ENCODE data around the gene HTRA1.

The HTRA1 gene

DNA sequence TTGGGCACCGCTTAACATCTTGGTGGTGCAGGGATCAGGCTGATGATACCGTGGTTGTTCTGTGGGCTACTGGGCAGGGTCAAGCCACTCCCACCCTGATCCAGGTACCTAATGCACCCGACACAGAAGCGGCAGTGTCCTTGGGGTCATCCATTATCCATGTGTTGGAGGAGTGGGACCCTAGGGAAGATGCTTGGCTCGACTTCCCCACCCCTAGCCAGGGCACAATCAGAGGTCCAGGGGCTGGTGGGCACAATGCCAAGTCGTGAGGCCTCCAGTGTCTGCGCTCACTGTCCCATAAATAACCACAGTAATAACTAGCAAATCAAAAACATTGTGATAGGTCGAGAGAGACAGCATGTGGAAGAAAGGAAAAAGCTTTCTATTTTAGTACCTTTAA is 37.7 kb downstream of the HTRA1 start:
- no peak for DNase-seq (ENCODE audit: low read depth)
- Histone ChIP-seq H3K4me1 (ENCODE audit: control insufficient read depth, insufficient read depth, low read length) (peaks cover 43% of the 10 kb centered on the region), H3K4me3 (ENCODE audit: low read length) (no peak overlapping the region), H3K27me3 (replicated peaks; ENCODE audit: control insufficient read depth, insufficient read depth, low read length) (no peaks in the 10 kb centered on the region), H3K36me3 (ENCODE audit: control insufficient read depth, insufficient read depth, low read length, severe bottlenecking) (peaks cover 21% of the 10 kb centered on the region), H3K9me3 (ENCODE audit: control insufficient read depth, low read length) (no peaks in the 10 kb centered on the region), H3K9ac (ENCODE audit: low read length) (peak overlapping the region; percentile 64)

- Histone ChIP-seq H3K4me1 (ENCODE audit: control insufficient read depth, insufficient read depth, low read length) (peaks cover 42% of the 10 kb centered on the region), H3K27me3 (replicated peaks; ENCODE audit: control insufficient read depth, insufficient read depth, low read length) (no peaks in the 10 kb centered on the region), H3K9me3 (ENCODE audit: control insufficient read depth, low read length) (no peaks in the 10 kb centered on the region), H3K4me3 (ENCODE audit: low read length) (no peak overlapping the region), H3K9ac (ENCODE audit: low read length) (peak overlapping the region; percentile 64), H3K36me3 (ENCODE audit: control insufficient read depth, insufficient read depth, low read length, severe bottlenecking) (peaks cover 21% of the 10 kb centered on the region)
- peak; percentile 85 for DNase-seq (ENCODE audit: low read depth)
These were observed 38.2 kb downstream of the HTRA1 start for GRCh38 chr10:122499491-122499941.

GRCh38 chr10:122500194-122500593 is 38.8 kb downstream of the HTRA1 start:
- Histone ChIP-seq H3K4me1 (ENCODE audit: control insufficient read depth, insufficient read depth, low read length) (peaks cover 39% of the 10 kb centered on the region), H3K9me3 (ENCODE audit: control insufficient read depth, low read length) (no peaks in the 10 kb centered on the region), H3K27me3 (replicated peaks; ENCODE audit: control insufficient read depth, insufficient read depth, low read length) (no peaks in the 10 kb centered on the region), H3K4me3 (ENCODE audit: low read length) (no peak overlapping the region), H3K36me3 (ENCODE audit: control insufficient read depth, insufficient read depth, low read length, severe bottlenecking) (peaks cover 21% of the 10 kb centered on the region), H3K9ac (ENCODE audit: low read length) (no peak overlapping the region)
- DNase-seq (ENCODE audit: low read depth): no peak

DNA sequence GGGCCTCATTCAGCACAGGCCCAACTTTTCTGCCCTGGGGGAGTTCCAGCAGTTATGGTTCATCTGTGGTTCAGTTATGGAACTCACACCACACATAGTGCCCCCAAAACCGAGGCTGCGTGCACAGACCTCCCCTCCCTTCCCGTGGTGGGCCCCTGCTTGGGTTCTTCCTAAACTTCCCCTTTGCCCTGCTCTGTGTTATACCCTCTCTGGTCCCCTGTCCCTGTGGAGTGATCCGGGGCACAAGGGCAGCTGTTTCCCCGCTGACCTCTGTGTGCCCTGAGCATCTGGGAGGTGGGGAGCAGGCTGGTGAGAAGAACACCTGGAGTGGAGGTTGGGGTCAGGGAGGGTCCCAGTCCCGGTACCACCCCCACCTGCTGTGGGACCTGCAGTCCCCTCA is 39.4 kb downstream of the HTRA1 start:
- DNase-seq (ENCODE audit: low read depth): no peak
- H3K4me1 ChIP-seq (ENCODE audit: control insufficient read depth, insufficient read depth, low read length): peaks cover 35% of the 10 kb centered on the region
- H3K36me3 ChIP-seq (ENCODE audit: control insufficient read depth, insufficient read depth, low read length, severe bottlenecking): peaks cover 21% of the 10 kb centered on the region
- H3K9ac ChIP-seq (ENCODE audit: low read length): no peak overlapping the region
- H3K27me3 ChIP-seq (replicated peaks; ENCODE audit: control insufficient read depth, insufficient read depth, low read length): no peaks in the 10 kb centered on the region
- H3K4me3 ChIP-seq (ENCODE audit: low read length): no peak overlapping the region
- no peaks in the 10 kb centered on the region for H3K9me3 ChIP-seq (ENCODE audit: control insufficient read depth, low read length)

GRCh38 chr10:122503012-122503411 is 41.7 kb downstream of the HTRA1 start:
- peaks cover 41% of the 10 kb centered on the region for H3K36me3 ChIP-seq (ENCODE audit: control insufficient read depth, insufficient read depth, low read length, severe bottlenecking)
- DNase-seq (ENCODE audit: low read depth): no peak
- no peaks in the 10 kb centered on the region for H3K27me3 ChIP-seq (replicated peaks; ENCODE audit: control insufficient read depth, insufficient read depth, low read length)
- no peaks in the 10 kb centered on the region for H3K9me3 ChIP-seq (ENCODE audit: control insufficient read depth, low read length)
- H3K9ac ChIP-seq (ENCODE audit: low read length): no peak overlapping the region
- no peak overlapping the region for H3K4me3 ChIP-seq (ENCODE audit: low read length)
- H3K4me1 ChIP-seq (ENCODE audit: control insufficient read depth, insufficient read depth, low read length): peaks cover 32% of the 10 kb centered on the region

DNA sequence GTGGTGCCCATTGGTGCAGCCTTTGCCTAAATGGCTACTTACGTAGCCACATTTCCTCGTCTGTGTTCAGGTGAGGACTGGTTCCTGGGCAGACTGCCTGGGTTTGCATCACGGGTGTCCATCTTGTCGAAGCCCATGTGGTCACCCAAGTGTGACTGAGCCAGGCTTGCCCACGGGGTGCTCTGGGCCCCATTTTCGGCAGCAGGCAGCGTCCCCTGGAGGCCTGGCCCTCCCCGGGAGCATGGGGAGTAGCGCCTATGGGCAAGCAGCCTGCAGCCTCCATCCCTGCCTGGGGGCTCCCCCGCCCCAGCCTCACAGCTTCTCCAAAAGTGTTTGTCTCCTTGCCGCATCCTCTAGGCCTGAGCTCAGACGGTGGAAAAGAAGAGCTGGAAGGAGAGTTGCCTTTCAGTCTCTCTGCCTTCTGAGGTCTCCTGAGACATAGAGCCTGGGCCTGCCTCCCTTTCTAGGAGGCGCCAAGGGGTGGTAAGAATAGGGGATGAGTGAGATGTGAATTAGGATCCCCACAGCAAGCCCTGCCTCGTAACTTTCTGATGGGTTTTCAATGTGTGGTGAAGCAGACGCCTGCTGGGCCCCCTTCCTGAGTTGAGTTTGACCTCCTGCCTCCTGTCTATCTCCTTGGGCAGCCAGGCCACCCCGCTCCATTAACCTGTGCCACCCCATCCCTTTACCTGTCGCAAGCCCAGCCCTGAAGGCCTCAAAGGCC is 42.7 kb downstream of the HTRA1 start:
- Histone ChIP-seq H3K4me3 (ENCODE audit: low read length) (no peak overlapping the region), H3K36me3 (ENCODE audit: control insufficient read depth, insufficient read depth, low read length, severe bottlenecking) (peaks cover 52% of the 10 kb centered on the region), H3K4me1 (ENCODE audit: control insufficient read depth, insufficient read depth, low read length) (peaks cover 21% of the 10 kb centered on the region), H3K9me3 (ENCODE audit: control insufficient read depth, low read length) (no peaks in the 10 kb centered on the region), H3K27me3 (replicated peaks; ENCODE audit: control insufficient read depth, insufficient read depth, low read length) (no peaks in the 10 kb centered on the region), H3K9ac (ENCODE audit: low read length) (peak overlapping the region; percentile 20)
- no peak for DNase-seq (ENCODE audit: low read depth)

DNA sequence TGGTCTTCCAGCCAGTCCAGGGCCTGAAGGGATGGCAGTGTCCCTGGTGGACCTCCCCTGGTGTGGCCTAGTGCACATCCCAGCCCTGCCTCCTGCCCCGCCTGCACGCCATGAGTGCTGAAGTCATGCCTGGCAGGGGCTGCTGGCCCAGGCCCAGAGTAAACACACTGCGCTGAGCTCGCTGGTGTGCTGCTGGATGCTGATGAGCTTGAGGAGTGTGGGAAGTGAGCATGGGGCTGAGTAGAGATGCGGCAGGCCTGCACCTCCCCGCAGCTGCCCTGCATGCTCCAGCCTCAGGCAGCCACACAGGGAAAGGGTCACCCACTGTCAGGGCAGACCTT is 43.2 kb downstream of the HTRA1 start:
- Histone ChIP-seq H3K36me3 (ENCODE audit: control insufficient read depth, insufficient read depth, low read length, severe bottlenecking) (peaks cover 57% of the 10 kb centered on the region), H3K4me1 (ENCODE audit: control insufficient read depth, insufficient read depth, low read length) (peaks cover 16% of the 10 kb centered on the region), H3K9ac (ENCODE audit: low read length) (no peak overlapping the region), H3K9me3 (ENCODE audit: control insufficient read depth, low read length) (no peaks in the 10 kb centered on the region), H3K4me3 (ENCODE audit: low read length) (no peak overlapping the region), H3K27me3 (replicated peaks; ENCODE audit: control insufficient read depth, insufficient read depth, low read length) (no peaks in the 10 kb centered on the region)
- peak; percentile 93 for DNase-seq (ENCODE audit: low read depth)

DNA sequence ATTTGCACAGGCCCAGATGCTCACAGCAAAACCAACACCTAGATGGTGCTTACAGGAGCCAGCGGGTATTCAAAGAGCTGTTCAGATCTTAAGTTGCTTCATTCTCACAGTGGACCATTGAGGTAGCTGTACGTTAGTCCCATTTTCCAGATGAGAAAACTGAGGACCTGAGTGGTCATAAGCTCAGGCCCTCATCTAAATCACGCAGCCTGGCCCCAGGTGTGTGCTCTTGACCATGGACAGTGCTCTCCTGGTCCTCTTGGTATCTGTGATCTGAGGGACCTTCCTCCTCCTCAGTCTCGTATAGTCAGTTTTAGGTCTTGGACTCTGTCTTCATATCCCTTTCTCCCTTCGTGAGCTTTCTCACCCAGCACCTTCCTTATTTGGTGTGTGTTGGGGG is 43.7 kb downstream of the HTRA1 start:
- no peak for DNase-seq (ENCODE audit: low read depth)
- Histone ChIP-seq H3K9me3 (ENCODE audit: control insufficient read depth, low read length) (no peaks in the 10 kb centered on the region), H3K4me1 (ENCODE audit: control insufficient read depth, insufficient read depth, low read length) (peaks cover 13% of the 10 kb centered on the region), H3K9ac (ENCODE audit: low read length) (no peak overlapping the region), H3K4me3 (ENCODE audit: low read length) (no peak overlapping the region), H3K36me3 (ENCODE audit: control insufficient read depth, insufficient read depth, low read length, severe bottlenecking) (peaks cover 61% of the 10 kb centered on the region), H3K27me3 (replicated peaks; ENCODE audit: control insufficient read depth, insufficient read depth, low read length) (no peaks in the 10 kb centered on the region)

DNA sequence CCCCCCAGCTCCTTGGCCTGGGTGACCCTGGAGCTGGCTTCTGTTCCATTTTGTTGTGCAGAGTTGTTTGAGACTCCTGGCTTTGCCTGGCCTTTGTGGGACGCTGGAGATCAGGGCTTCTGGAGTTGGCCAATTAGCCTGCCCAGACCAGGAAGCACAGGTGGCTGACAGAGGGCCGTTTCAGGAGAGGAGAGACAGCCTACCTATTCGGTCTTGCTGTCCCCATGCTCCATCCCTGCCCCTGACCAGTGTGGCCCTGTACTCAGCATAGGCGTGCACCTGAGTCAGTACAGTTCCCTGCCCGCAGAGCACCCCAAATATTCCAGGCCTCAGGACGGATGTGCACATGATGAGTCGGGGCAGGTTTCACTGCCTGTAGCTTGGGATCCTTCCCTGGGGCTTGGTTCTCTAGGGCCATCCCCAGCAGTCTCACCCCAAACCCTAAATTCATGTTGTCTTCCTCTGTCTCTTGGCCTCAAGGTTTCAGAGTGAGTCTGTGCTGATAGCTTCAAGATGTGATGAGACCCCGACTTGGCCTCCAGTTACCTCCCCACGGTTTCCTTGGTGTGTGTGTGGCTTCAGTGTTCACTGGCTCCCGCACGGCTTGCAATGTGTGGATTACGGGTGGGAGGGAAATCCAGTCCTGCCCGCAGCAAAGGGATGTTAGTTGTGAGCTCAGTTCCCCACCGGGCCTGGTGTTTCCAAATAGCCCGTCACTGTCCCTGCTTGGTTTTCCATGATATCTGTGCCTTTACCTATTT is 44.7 kb downstream of the HTRA1 start:
- no peak for DNase-seq (ENCODE audit: low read depth)
- Histone ChIP-seq H3K4me1 (ENCODE audit: control insufficient read depth, insufficient read depth, low read length) (peaks cover 8% of the 10 kb centered on the region), H3K36me3 (ENCODE audit: control insufficient read depth, insufficient read depth, low read length, severe bottlenecking) (peaks cover 68% of the 10 kb centered on the region), H3K27me3 (replicated peaks; ENCODE audit: control insufficient read depth, insufficient read depth, low read length) (no peaks in the 10 kb centered on the region), H3K9me3 (ENCODE audit: control insufficient read depth, low read length) (no peaks in the 10 kb centered on the region), H3K4me3 (ENCODE audit: low read length) (no peak overlapping the region), H3K9ac (ENCODE audit: low read length) (no peak overlapping the region)

- H3K36me3 ChIP-seq (ENCODE audit: control insufficient read depth, insufficient read depth, low read length, severe bottlenecking): peaks cover 66% of the 10 kb centered on the region
- H3K4me1 ChIP-seq (ENCODE audit: control insufficient read depth, insufficient read depth, low read length): peaks cover 8% of the 10 kb centered on the region
- no peak for DNase-seq (ENCODE audit: low read depth)
- no peaks in the 10 kb centered on the region for H3K9me3 ChIP-seq (ENCODE audit: control insufficient read depth, low read length)
- no peak overlapping the region for H3K4me3 ChIP-seq (ENCODE audit: low read length)
- H3K27me3 ChIP-seq (replicated peaks; ENCODE audit: control insufficient read depth, insufficient read depth, low read length): no peaks in the 10 kb centered on the region
- no peak overlapping the region for H3K9ac ChIP-seq (ENCODE audit: low read length)
These were observed 46.3 kb downstream of the HTRA1 start for GRCh38 chr10:122507616-122508015.

- peaks cover 69% of the 10 kb centered on the region for H3K36me3 ChIP-seq (ENCODE audit: control insufficient read depth, insufficient read depth, low read length, severe bottlenecking)
- H3K9ac ChIP-seq (ENCODE audit: low read length): no peak overlapping the region
- no peaks in the 10 kb centered on the region for H3K9me3 ChIP-seq (ENCODE audit: control insufficient read depth, low read length)
- H3K27me3 ChIP-seq (replicated peaks; ENCODE audit: control insufficient read depth, insufficient read depth, low read length): no peaks in the 10 kb centered on the region
- no peak overlapping the region for H3K4me3 ChIP-seq (ENCODE audit: low read length)
- DNase-seq (ENCODE audit: low read depth): no peak
- peaks cover 8% of the 10 kb centered on the region for H3K4me1 ChIP-seq (ENCODE audit: control insufficient read depth, insufficient read depth, low read length)
These were observed 46.7 kb downstream of the HTRA1 start for GRCh38 chr10:122508021-122508420.

Data from adipocyte (in vitro differentiated cells).